SK-N-SH treated with all-trans-retinoic acid at 6 μM for 48 hours (cell line): ENCODE measurements around the gene CDH19.

Experiments
- ARNTL ChIP-seq: fragments of 450-650 bp; formaldehyde crosslinking; IDR thresholded peaks from 2 replicates; pipeline ENCODE4 v1.5.0; 2020; ENCODE audit warnings: low read depth, mild to moderate bottlenecking, moderate library complexity, borderline replicate concordance
- ISL1 ChIP-seq: fragments of 250-450 bp; sonication (Bioruptor Pico); IDR thresholded peaks from 2 replicates; pipeline ENCODE4 v2.1.2; 2022; ENCODE audit warnings: mild to moderate bottlenecking, moderate library complexity
- RARB ChIP-seq: fragments of 250-450 bp; sonication (Bioruptor Pico); IDR thresholded peaks from 2 replicates; pipeline ENCODE4 v1.8.0; 2021; ENCODE audit warnings: mild to moderate bottlenecking, moderate library complexity
- SNAI2 ChIP-seq: fragments of 250-450 bp; sonication (Bioruptor Pico); IDR thresholded peaks from 2 replicates; pipeline ENCODE4 v1.5.0; 2020; ENCODE audit warnings: mild to moderate bottlenecking, moderate library complexity
- TCF4 ChIP-seq: fragments of 250-450 bp; sonication (Bioruptor Pico); IDR thresholded peaks from 2 replicates; pipeline ENCODE4 v1.8.0; 2021; ENCODE audit warnings: mild to moderate bottlenecking, moderate library complexity, borderline replicate concordance
- TF ChIP-seq, protein P1 (sequence below): fragments of 250-450 bp; sonication (Bioruptor Pico); IDR thresholded peaks from 2 replicates; pipeline ENCODE4 v1.5.1; 2020; ENCODE audit warnings: low read depth, mild to moderate bottlenecking, moderate library complexity

DNA sequence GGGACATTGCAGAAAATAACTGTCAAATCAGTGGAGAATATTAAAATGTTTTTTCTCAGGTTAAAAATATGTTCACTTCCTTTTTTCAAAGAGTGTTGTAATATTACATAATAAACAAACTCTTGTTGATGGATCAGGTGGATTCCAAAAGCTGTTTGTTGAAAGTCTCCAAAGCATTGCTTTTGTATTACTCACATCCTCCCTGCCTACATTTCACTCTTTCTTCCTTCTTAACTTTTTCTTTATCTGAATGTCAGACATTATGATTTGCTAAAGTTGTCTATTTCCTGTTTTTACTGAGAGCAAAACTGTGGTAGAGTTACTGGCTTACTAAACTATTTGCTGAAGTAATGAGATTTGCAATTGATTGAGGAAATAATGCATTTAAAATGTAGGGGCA is 92.1 kb downstream of the CDH19 start:
- TF ChIP-seq, protein P1, sequence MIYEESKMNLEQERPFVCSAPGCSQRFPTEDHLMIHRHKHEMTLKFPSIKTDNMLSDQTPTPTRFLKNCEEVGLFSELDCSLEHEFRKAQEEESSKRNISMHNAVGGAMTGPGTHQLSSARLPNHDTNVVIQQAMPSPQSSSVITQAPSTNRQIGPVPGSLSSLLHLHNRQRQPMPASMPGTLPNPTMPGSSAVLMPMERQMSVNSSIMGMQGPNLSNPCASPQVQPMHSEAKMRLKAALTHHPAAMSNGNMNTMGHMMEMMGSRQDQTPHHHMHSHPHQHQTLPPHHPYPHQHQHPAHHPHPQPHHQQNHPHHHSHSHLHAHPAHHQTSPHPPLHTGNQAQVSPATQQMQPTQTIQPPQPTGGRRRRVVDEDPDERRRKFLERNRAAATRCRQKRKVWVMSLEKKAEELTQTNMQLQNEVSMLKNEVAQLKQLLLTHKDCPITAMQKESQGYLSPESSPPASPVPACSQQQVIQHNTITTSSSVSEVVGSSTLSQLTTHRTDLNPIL, result no peak
- no peak for TF ChIP-seq SNAI2 (CRISPR knock-in tag)
- no peak for TF ChIP-seq ARNTL (CRISPR knock-in tag)
- no peak for TF ChIP-seq RARB (CRISPR knock-in tag)
- no peak for TF ChIP-seq TCF4
- TF ChIP-seq ISL1 (CRISPR knock-in tag), result no peak
